Gastrocnemius medialis (tissue), 4 donors: ENCODE measurements around the gene NTS.

Experiments used
- CTCF ChIP-seq, 5 experiments: fragments of 450-650 bp in 3 of 5; fragments of 200-600 bp in 2 of 5; sonication (generic) in 2 of 5; IDR thresholded peaks in 4 of 5; conservative IDR thresholded peaks in 1 of 5; 1 replicate in 4 of 5; 2 replicates in 1 of 5; pipeline ENCODE4 v1.5.1; 2016 to 2019; ENCODE audit warnings: antibody characterized with exemption in 5 of 5, mild to moderate bottlenecking in 3 of 5, moderate library complexity in 3 of 5
- POLR2A ChIP-seq, 2 donors: fragments of 450-650 bp; IDR thresholded peaks; one replicate each; pipeline ENCODE4 v1.6.1; 2017; ENCODE audit warnings: antibody characterized with exemption in 2 of 2, mild to moderate bottlenecking in 2 of 2, moderate library complexity in 2 of 2

- TF ChIP-seq POLR2A (IDR thresholded peaks at IDR 0.05), result no peak
- TF ChIP-seq CTCF (IDR thresholded peaks at IDR 0.05 in 4 of 5, conservative IDR thresholded peaks at IDR 0.05 in 1 of 5), result no peak
These were observed 38.5 kb upstream of the NTS start for GRCh38 chr12:85835426-85836196.
